ENCODE data around the gene SSX4B. TPM values are rescaled to one million over a fixed set of nuclear protein-coding genes. Genes with fewer than 3 reads are reported as not detected.

The SSX4B gene
- total RNA-seq, 1 donor from 2014 or later = not detected

Other genes starting within 250 kb of the SSX4B start
- not detected in 2 replicates for gene SSX5, start 215.2 kb downstream of the SSX4B start, total RNA-seq
- not detected in 2 replicates for gene SSX1, start 156.6 kb downstream of the SSX4B start, total RNA-seq
- gene SSX3, start 55.3 kb downstream of the SSX4B start, total RNA-seq = not detected in 2 replicates
- gene SSX4, start 28.4 kb downstream of the SSX4B start, total RNA-seq = not detected in 2 replicates
- 36.0 and 51.6 TPM in 2 replicates for gene SLC38A5, start 58.3 kb upstream of the SSX4B start, total RNA-seq
- gene FTSJ1, start 64.2 kb upstream of the SSX4B start, total RNA-seq = 64.4 and 73.5 TPM in 2 replicates
- 30.3 and 30.5 TPM in 2 replicates for gene PORCN, start 97.0 kb upstream of the SSX4B start, total RNA-seq
- 50.0 and 66.0 TPM in 2 replicates for gene EBP, start 109.8 kb upstream of the SSX4B start, total RNA-seq
- gene TBC1D25, start 127.8 kb upstream of the SSX4B start, total RNA-seq = 13.1 and 13.6 TPM in 2 replicates
- gene RBM3, start 162.5 kb upstream of the SSX4B start, total RNA-seq = 264 and 265 TPM in 2 replicates
- gene WDR13, start 185.5 kb upstream of the SSX4B start, total RNA-seq = 63.4 and 65.4 TPM in 2 replicates

Measured in astrocyte (in vitro differentiated cells and primary cell).